Ovary (tissue), 9 donors: ENCODE measurements around the gene TANK. TPM values are rescaled to one million over a fixed set of nuclear protein-coding genes. Genes with fewer than 3 reads are reported as not detected.
A peak's percentile ranks its signal among the peaks of the same experiment; 100 is the strongest.

Source experiments
- DNase-seq, 5 donors: peaks; one replicate each; pipeline ENCODE4 v3.0.0-alpha.2; 2019 to 2020
- H3K27ac ChIP-seq, 2 donors: fragments of 200-600 bp; one replicate each; pipeline versions ENCODE4 v1.5.1 to v1.8.0; 2019 to 2022
- H3K27me3 ChIP-seq: fragments of 200-600 bp; one replicate; pipeline ENCODE4 v1.8.0; 2022
- H3K36me3 ChIP-seq: fragments of 200-600 bp; sonication (generic); one replicate; pipeline ENCODE4 v1.5.1; 2019
- H3K4me1 ChIP-seq: one replicate; pipeline ENCODE4 v1.8.1; 2013; ENCODE audit warnings: mild to moderate bottlenecking, moderate library complexity; ENCODE audit not compliant: insufficient read depth
- H3K4me3 ChIP-seq: fragments of 200-600 bp; sonication (generic); one replicate; pipeline ENCODE4 v1.5.1; 2017
- H3K9me3 ChIP-seq, 2 donors: fragments of 200-600 bp in 1 of 2; sonication (generic) in 1 of 2; one replicate each; pipeline versions ENCODE4 v1.5.1 to v1.8.1; 2013 to 2019; ENCODE audit warnings: mild to moderate bottlenecking in 1 of 2, moderate library complexity in 1 of 2
- EP300 ChIP-seq: sonication (generic); formaldehyde crosslinking; IDR thresholded peaks from one replicate; pipeline ENCODE4 v1.6.1; 2017; ENCODE audit warnings: antibody characterized with exemption
- POLR2A ChIP-seq: fragments of 450-650 bp; IDR thresholded peaks from one replicate; pipeline ENCODE4 v1.6.1; 2017; ENCODE audit warnings: antibody characterized with exemption, mild to moderate bottlenecking, moderate library complexity
- WGBS, 3 donors: extraction: QIAGEN DNeasy Blood & Tissue Kit in 1 of 3; methylation state at CpG; one replicate each; pipeline versions ENCODE4 v1.1.5 to v1.1.7; 2013 to 2017; 5-methylcytosine and 5-hydroxymethylcytosine counted together
- intact Hi-C, 4 donors: fragments of 100-400 bp; cut with DNase I; formaldehyde crosslinking; loops; one replicate each; pipeline versions ENCODE4 v1.11.0 to v1.15.1; 2022 to 2023
- polyA plus RNA-seq, 2 donors: library from polyadenylated mRNA; stranded (reverse); fragments of 200-250 nt in 1 of 2; fragments of 350-450 nt in 1 of 2; fragmentation: Illumina TruSeq in 1 of 2; extraction: RNeasy Lipid Tissue Mini Kit (QIAGEN cat#74804) in 1 of 2; gene quantifications; one replicate each; pipeline ENCODE4 v1.2.3, GENCODE V29; 2013 to 2014
- total RNA-seq, 7 donors: library from RNA; depleted of rRNA in 2 of 7; stranded (reverse); fragments of >200 nt in 2 of 7; fragmentation: NEBNext Ultra II Directional in 3 of 7; extraction: Animal tissue kit (Norgen Biotek cat#: 25700) in 3 of 7; gene quantifications; one replicate each; pipeline versions ENCODE4 v1.1.0 to v1.2.4, GENCODE V29; 2016 to 2023
- TF ChIP-seq, protein P1 (sequence below), 3 donors: fragments of 450-650 bp in 2 of 3; fragments of 200-600 bp in 1 of 3; IDR thresholded peaks; one replicate each; pipeline versions ENCODE4 v1.5.1 to v1.8.0; 2016 to 2022; ENCODE audit warnings: antibody characterized with exemption in 3 of 3, mild to moderate bottlenecking in 1 of 3
- donor health status: DM: no; HTN: no; CAD: no; lungs with moderate emphysema.
- donor health status: DM: no; HTN: no; CAD: no.
- donor health status: Bipolar disorder and iron deficiency.
- donor health status: DM: yes; HTN: yes; CAD: no.
- donor health status: DM: no; HTN: no; CAD: no.
- donor health status: DM: yes; HTN: yes; CAD: no.

The TANK gene
- total and polyA plus RNA-seq, 9 donors: 31.4 to 99.8 (median 52.2) TPM

DNA sequence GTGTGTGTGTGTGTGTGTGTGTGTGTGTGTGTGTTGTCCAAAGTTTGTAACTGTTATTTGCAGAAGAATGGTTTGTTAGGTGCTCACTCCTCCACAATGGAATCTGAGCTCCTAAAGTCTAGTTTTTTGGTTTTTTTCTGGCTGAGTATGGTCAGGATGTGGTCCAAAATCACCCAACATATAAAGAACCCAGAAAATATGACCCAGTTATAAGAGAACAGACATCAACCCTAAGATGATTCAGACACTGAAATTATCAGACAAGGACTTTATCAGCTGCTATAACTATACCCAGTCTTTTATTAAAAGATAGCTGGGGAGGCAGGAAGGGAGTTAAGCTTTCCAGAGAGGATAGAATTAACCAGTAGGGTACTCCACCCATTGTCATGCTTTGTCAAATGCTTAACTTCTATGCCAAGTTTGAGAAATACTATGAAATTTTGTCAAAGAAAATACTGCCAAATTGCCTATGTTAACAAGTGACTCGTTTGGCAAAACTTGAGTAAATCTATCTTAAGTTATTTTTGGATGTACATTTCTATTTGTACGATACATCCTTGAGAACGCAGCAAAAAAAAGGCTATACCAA lies 57.5 kb downstream of the TANK start:
- H3K4me3 ChIP-seq: no peak overlapping the region
- no peak for DNase-seq
- no peaks in the 10 kb centered on the region for H3K27me3 ChIP-seq
- H3K27ac ChIP-seq: no peak overlapping the region
- TF ChIP-seq, protein P1, sequence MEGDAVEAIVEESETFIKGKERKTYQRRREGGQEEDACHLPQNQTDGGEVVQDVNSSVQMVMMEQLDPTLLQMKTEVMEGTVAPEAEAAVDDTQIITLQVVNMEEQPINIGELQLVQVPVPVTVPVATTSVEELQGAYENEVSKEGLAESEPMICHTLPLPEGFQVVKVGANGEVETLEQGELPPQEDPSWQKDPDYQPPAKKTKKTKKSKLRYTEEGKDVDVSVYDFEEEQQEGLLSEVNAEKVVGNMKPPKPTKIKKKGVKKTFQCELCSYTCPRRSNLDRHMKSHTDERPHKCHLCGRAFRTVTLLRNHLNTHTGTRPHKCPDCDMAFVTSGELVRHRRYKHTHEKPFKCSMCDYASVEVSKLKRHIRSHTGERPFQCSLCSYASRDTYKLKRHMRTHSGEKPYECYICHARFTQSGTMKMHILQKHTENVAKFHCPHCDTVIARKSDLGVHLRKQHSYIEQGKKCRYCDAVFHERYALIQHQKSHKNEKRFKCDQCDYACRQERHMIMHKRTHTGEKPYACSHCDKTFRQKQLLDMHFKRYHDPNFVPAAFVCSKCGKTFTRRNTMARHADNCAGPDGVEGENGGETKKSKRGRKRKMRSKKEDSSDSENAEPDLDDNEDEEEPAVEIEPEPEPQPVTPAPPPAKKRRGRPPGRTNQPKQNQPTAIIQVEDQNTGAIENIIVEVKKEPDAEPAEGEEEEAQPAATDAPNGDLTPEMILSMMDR (IDR thresholded peaks at IDR 0.05): no peak
- no peaks in the 10 kb centered on the region for H3K9me3 ChIP-seq
- 76 to 84% (median 76%) methylated on average over 3 of the region's 3 CpGs for WGBS, 3 donors
- no peaks in the 10 kb centered on the region for H3K36me3 ChIP-seq
- intact Hi-C loops: no loop called here
- no peaks in the 10 kb centered on the region for H3K4me1 ChIP-seq

DNA sequence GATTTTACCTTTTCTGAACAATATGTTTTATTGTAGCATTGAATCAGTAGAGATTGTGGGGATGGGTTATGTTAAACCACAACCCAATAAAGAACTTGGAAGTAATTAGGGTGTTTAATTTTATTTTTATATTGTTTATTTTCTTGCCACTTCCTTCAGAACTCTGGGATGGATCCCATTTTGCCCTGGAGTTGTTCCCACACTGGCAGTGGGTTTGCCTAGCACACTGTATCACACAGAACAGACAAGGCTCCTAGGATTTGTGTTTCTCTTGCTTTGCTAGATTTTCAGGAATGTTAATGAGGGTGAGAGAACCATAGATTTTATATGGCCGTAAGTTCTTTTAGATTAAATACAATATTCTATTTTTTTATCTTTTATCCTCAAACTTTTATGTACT lies 59.0 kb downstream of the TANK start:
- no peak for DNase-seq
- intact Hi-C loops: no loop called here
- 92 to 93% (median 93%) methylated on average over 1 of the region's 1 CpG for WGBS, 3 donors

DNA sequence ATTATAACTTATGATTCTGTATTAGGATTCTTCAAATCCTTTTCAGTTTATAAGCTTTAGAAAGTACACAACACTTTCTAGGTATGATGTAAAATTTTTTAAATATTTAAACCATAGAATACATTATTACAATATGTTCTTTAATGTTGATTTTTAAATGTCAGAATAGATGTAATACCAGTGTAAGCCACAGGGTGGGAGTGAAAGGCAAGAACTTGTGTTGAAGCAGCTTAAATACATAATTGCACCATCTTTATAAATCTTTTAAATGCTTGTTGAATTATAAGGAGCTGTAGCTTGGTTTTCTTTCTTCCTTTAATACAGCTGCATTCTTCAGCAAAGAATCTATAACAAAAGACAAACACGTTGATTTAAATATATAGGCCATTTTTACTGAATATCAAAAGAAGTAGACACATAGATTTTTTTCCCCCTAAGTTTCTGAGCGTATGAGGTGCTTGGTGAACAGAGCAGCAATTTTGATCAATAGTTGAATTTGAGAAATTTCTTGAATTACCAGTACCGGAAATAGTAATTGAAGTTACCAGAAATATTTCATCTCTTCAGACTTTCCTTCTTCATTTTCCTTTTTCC lies 63.0 kb downstream of the TANK start:
- Histone ChIP-seq H3K27me3 (no peaks in the 10 kb centered on the region), H3K9me3 (no peaks in the 10 kb centered on the region), H3K4me1 (no peaks in the 10 kb centered on the region), H3K4me3 (no peak overlapping the region), H3K36me3 (no peaks in the 10 kb centered on the region), H3K27ac (no peak overlapping the region)
- TF ChIP-seq POLR2A: no peak
- TF ChIP-seq, protein P1 (IDR thresholded peaks at IDR 0.05): peak; percentile 40 to 65 (median 55)
- 71 to 77% (median 76%) methylated on average over 3 of the region's 3 CpGs for WGBS, 3 donors
- no peak for DNase-seq
- intact Hi-C loops: no loop called here

More for the DNA sequence above, 59.0 kb downstream of the TANK start:
- no peaks in the 10 kb centered on the region for H3K36me3 ChIP-seq
- H3K4me3 ChIP-seq: no peak overlapping the region
- H3K4me1 ChIP-seq: no peaks in the 10 kb centered on the region
- TF ChIP-seq, protein P1 (IDR thresholded peaks at IDR 0.05): no peak
- no peak for TF ChIP-seq POLR2A
- no peak for TF ChIP-seq EP300
- H3K27ac ChIP-seq: no peak overlapping the region
- no peaks in the 10 kb centered on the region for H3K27me3 ChIP-seq
- H3K9me3 ChIP-seq: no peaks in the 10 kb centered on the region

DNA sequence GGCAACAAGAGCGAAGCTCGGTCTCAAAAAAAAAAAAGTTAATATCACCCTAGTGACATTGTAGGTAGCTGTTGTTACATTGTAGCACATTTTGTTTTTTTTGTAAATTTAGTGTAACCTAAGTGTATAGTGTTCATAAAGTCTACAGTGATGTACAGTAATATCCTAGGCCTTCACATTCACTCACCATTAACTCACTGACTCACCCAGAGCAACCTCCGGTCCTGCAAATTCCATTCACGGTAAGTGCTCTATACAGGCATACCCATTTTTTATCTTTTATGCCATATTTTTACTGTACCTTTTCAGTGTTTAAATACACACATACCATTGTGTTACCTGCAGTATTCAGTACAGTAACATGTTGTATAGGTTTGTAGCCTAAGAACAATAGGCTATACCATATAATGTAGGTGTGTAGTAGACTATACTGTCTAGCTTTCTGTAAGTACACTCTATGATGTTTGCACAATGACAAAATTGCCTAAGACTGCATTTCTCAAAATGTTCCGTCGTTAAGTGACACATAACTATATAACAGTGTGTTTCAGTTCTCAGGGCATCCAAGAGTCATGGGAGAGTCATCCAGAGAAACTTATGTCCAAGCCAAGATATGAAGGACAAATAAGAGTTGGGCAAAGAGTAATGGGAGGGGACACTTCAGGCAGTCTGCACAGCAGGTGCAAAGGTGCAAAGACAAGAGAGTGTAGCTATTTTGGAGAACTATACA lies 68.4 kb downstream of the TANK start:
- intact Hi-C loops: no loop called here
- Histone ChIP-seq H3K36me3 (no peaks in the 10 kb centered on the region), H3K27me3 (no peaks in the 10 kb centered on the region), H3K27ac (no peak overlapping the region), H3K9me3 (no peaks in the 10 kb centered on the region), H3K4me3 (no peak overlapping the region), H3K4me1 (no peaks in the 10 kb centered on the region)
- WGBS, 3 donors: 95 to 99% (median 98%) methylated on average over 6 of the region's 6 CpGs
- DNase-seq: no peak
- TF ChIP-seq EP300 (no peak), POLR2A (no peak)
- TF ChIP-seq, protein P1 (IDR thresholded peaks at IDR 0.05): no peak
